HEK293 (cell line): ENCODE data around the gene RACK1.
A peak's percentile ranks its signal among the peaks of the same experiment; 100 is the strongest.

Source experiments
- GLIS2 ChIP-seq: fragments of 450-650 bp; formaldehyde crosslinking; IDR thresholded peaks from 2 replicates; pipeline ENCODE4 v1.5.1; 2016; ENCODE audit warnings: missing biosample characterization, missing genetic modification characterization
- KLF10 ChIP-seq: fragments of 450-650 bp; IDR thresholded peaks from 2 replicates; pipeline ENCODE4 v1.5.1; 2018; ENCODE audit warnings: missing biosample characterization, mild to moderate bottlenecking, missing genetic modification characterization
- KLF7 ChIP-seq: fragments of 450-650 bp; formaldehyde crosslinking; IDR thresholded peaks from 2 replicates; pipeline ENCODE4 v1.5.1; 2016; ENCODE audit warnings: missing biosample characterization, missing genetic modification characterization, borderline replicate concordance
- KLF9 ChIP-seq: fragments of 450-650 bp; formaldehyde crosslinking; IDR thresholded peaks from 2 replicates; pipeline ENCODE4 v1.5.1; 2016; ENCODE audit warnings: missing biosample characterization, missing genetic modification characterization, low read depth
- OVOL3 ChIP-seq: fragments of 450-650 bp; formaldehyde crosslinking; IDR thresholded peaks from 2 replicates; pipeline ENCODE4 v1.5.1; 2016; ENCODE audit warnings: missing biosample characterization, missing genetic modification characterization
- SP7 ChIP-seq: fragments of 450-650 bp; formaldehyde crosslinking; IDR thresholded peaks from 2 replicates; pipeline ENCODE4 v1.5.1; 2016; ENCODE audit warnings: missing biosample characterization, missing genetic modification characterization
- WT1 ChIP-seq: fragments of 450-650 bp; formaldehyde crosslinking; IDR thresholded peaks from 2 replicates; pipeline ENCODE4 v1.5.1; 2016; ENCODE audit warnings: missing biosample characterization, missing genetic modification characterization
- ZFHX2 ChIP-seq: fragments of 450-650 bp; formaldehyde crosslinking; conservative IDR thresholded peaks from 2 replicates; pipeline ENCODE4 v1.5.1; 2016; ENCODE audit warnings: missing biosample characterization, missing genetic modification characterization
- ZFP41 ChIP-seq: fragments of 450-650 bp; formaldehyde crosslinking; IDR thresholded peaks from 2 replicates; pipeline ENCODE4 v1.5.1; 2016; ENCODE audit warnings: missing biosample characterization, missing genetic modification characterization, borderline replicate concordance
- ZNF138 ChIP-seq: fragments of 450-650 bp; formaldehyde crosslinking; IDR thresholded peaks from 2 replicates; pipeline ENCODE4 v1.5.1; 2016; ENCODE audit warnings: missing biosample characterization, missing genetic modification characterization, borderline replicate concordance
- ZNF184 ChIP-seq: fragments of 450-650 bp; IDR thresholded peaks from 2 replicates; pipeline ENCODE4 v1.5.1; 2018; ENCODE audit warnings: missing biosample characterization, mild to moderate bottlenecking, missing genetic modification characterization
- ZNF2 ChIP-seq: fragments of 450-650 bp; formaldehyde crosslinking; IDR thresholded peaks from 2 replicates; pipeline ENCODE4 v1.5.1; 2016; ENCODE audit warnings: missing biosample characterization, missing genetic modification characterization
- ZNF239 ChIP-seq: fragments of 450-650 bp; formaldehyde crosslinking; IDR thresholded peaks from 2 replicates; pipeline ENCODE4 v1.5.1; 2016; ENCODE audit warnings: missing biosample characterization, missing genetic modification characterization
- ZNF24 ChIP-seq: fragments of 450-650 bp; formaldehyde crosslinking; IDR thresholded peaks from 2 replicates; pipeline ENCODE4 v1.5.1; 2016; ENCODE audit warnings: missing biosample characterization, missing genetic modification characterization
- ZNF311 ChIP-seq: fragments of 450-650 bp; formaldehyde crosslinking; IDR thresholded peaks from 2 replicates; pipeline ENCODE4 v1.5.1; 2017; ENCODE audit warnings: missing biosample characterization, missing genetic modification characterization, borderline replicate concordance
- ZNF335 ChIP-seq: fragments of 450-650 bp; formaldehyde crosslinking; conservative IDR thresholded peaks from 2 replicates; pipeline ENCODE4 v1.5.1; 2016; ENCODE audit warnings: missing biosample characterization, missing genetic modification characterization
- ZNF341 ChIP-seq: fragments of 450-650 bp; formaldehyde crosslinking; IDR thresholded peaks from 2 replicates; pipeline ENCODE4; 2016; ENCODE audit warnings: low read depth, missing biosample characterization, missing genetic modification characterization
- ZNF366 ChIP-seq: fragments of 450-650 bp; formaldehyde crosslinking; conservative IDR thresholded peaks from 2 replicates; pipeline ENCODE4 v1.5.1; 2016; ENCODE audit warnings: missing biosample characterization, missing genetic modification characterization
- ZNF416 ChIP-seq: fragments of 450-650 bp; formaldehyde crosslinking; IDR thresholded peaks from 2 replicates; pipeline ENCODE4 v1.5.1; 2016; ENCODE audit warnings: missing biosample characterization, missing genetic modification characterization
- ZNF433 ChIP-seq: fragments of 450-650 bp; formaldehyde crosslinking; IDR thresholded peaks from 2 replicates; pipeline ENCODE4 v1.5.1; 2016; ENCODE audit warnings: missing biosample characterization, missing genetic modification characterization, low read depth
- ZNF48 ChIP-seq: fragments of 450-650 bp; formaldehyde crosslinking; IDR thresholded peaks from 2 replicates; pipeline ENCODE4 v1.5.1; 2016; ENCODE audit warnings: missing biosample characterization, missing genetic modification characterization
- ZNF521 ChIP-seq: fragments of 450-650 bp; formaldehyde crosslinking; IDR thresholded peaks from 2 replicates; pipeline ENCODE4 v1.5.1; 2017; ENCODE audit warnings: missing biosample characterization, mild to moderate bottlenecking, missing genetic modification characterization
- ZNF585B ChIP-seq: fragments of 450-650 bp; formaldehyde crosslinking; IDR thresholded peaks from 2 replicates; pipeline ENCODE4 v1.5.1; 2016; ENCODE audit warnings: missing biosample characterization, missing genetic modification characterization
- ZNF785 ChIP-seq: fragments of 450-650 bp; formaldehyde crosslinking; IDR thresholded peaks from 2 replicates; pipeline ENCODE4 v1.5.1; 2016; ENCODE audit warnings: missing biosample characterization, missing genetic modification characterization
- TF ChIP-seq, protein P1 (sequence below): fragments of 450-650 bp; IDR thresholded peaks from 2 replicates; pipeline ENCODE4 v1.5.1; 2018; ENCODE audit warnings: missing biosample characterization, missing genetic modification characterization
- TF ChIP-seq, protein P2 (sequence below): fragments of 450-650 bp; formaldehyde crosslinking; IDR thresholded peaks from 2 replicates; pipeline ENCODE4 v1.5.1; 2016; ENCODE audit warnings: missing biosample characterization, missing genetic modification characterization
- TF ChIP-seq, protein P3 (sequence below): fragments of 450-650 bp; formaldehyde crosslinking; IDR thresholded peaks from 2 replicates; pipeline ENCODE4 v1.5.0; 2017; ENCODE audit warnings: missing biosample characterization, missing genetic modification characterization, borderline replicate concordance
- TF ChIP-seq, protein P4 (sequence below): fragments of 450-650 bp; formaldehyde crosslinking; IDR thresholded peaks from 2 replicates; pipeline ENCODE4 v1.5.1; 2016; ENCODE audit warnings: missing biosample characterization, missing genetic modification characterization
- TF ChIP-seq, protein P5 (sequence below): fragments of 450-650 bp; formaldehyde crosslinking; IDR thresholded peaks from 2 replicates; pipeline ENCODE4 v1.5.1; 2016; ENCODE audit warnings: missing biosample characterization, missing genetic modification characterization
- TF ChIP-seq, protein P6 (sequence below): fragments of 450-650 bp; formaldehyde crosslinking; IDR thresholded peaks from 2 replicates; pipeline ENCODE4 v1.5.1; 2016; ENCODE audit warnings: missing biosample characterization, missing genetic modification characterization

RACK1 gene

DNA sequence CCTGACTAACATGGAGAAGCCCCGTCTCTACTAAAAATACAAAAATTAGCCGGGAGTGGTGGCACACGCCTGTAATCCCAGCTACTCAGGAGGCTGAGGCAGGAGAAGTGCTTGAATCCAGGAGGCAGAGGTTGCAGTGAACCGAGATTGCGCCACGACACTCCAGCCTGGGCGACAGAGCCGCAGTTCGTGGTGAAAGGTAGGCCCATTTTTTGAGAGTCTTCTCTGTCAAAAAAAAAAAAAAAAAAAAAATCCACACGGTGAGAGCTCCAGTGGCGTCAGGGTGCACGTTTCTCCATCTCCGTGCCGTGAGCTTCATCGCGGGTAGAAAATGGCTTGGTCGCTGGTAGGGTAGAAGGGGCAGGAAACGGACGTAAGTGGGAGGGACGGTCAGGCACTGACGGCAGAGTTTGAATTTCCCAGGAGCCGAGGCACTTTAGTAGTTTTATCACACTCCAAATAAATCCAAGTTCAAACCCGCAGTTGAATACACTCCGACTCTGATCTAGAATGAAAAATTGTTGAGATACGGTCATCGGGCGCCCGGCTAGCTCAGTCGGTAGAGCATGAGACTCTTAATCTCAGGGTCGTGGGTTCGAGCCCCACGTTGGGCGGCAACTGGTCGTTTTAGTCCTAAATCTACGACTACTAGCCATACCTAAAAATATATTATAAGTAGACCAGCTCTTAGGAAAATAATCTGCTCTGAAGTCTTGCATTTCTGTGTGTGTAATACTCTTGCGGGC, 36.3 kb downstream of the RACK1 start (continued):
- TF ChIP-seq, protein P1, sequence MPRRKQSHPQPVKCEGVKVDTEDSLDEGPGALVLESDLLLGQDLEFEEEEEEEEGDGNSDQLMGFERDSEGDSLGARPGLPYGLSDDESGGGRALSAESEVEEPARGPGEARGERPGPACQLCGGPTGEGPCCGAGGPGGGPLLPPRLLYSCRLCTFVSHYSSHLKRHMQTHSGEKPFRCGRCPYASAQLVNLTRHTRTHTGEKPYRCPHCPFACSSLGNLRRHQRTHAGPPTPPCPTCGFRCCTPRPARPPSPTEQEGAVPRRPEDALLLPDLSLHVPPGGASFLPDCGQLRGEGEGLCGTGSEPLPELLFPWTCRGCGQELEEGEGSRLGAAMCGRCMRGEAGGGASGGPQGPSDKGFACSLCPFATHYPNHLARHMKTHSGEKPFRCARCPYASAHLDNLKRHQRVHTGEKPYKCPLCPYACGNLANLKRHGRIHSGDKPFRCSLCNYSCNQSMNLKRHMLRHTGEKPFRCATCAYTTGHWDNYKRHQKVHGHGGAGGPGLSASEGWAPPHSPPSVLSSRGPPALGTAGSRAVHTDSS (tag by site-specific recombination), result no peak
- no peak for TF ChIP-seq ZNF521 (tag by site-specific recombination)
- no peak for TF ChIP-seq ZNF48 (tag by site-specific recombination)
- TF ChIP-seq KLF9, result peak; percentile 42
- TF ChIP-seq ZNF2 (tag by site-specific recombination), result peak; percentile 34; the same call in 1 of the 2 replicates
- TF ChIP-seq ZFP41 (tag by site-specific recombination), result no peak
- TF ChIP-seq, protein P2, sequence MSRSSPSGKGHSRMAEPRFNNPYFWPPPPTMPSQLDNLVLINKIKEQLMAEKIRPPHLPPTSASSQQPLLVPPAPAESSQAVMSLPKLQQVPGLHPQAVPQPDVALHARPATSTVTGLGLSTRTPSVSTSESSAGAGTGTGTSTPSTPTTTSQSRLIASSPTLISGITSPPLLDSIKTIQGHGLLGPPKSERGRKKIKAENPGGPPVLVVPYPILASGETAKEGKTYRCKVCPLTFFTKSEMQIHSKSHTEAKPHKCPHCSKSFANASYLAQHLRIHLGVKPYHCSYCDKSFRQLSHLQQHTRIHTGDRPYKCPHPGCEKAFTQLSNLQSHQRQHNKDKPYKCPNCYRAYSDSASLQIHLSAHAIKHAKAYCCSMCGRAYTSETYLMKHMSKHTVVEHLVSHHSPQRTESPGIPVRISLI (tag by site-specific recombination), result peak; percentile 98
- TF ChIP-seq ZNF366 (tag by site-specific recombination), result no peak
- TF ChIP-seq, protein P3, sequence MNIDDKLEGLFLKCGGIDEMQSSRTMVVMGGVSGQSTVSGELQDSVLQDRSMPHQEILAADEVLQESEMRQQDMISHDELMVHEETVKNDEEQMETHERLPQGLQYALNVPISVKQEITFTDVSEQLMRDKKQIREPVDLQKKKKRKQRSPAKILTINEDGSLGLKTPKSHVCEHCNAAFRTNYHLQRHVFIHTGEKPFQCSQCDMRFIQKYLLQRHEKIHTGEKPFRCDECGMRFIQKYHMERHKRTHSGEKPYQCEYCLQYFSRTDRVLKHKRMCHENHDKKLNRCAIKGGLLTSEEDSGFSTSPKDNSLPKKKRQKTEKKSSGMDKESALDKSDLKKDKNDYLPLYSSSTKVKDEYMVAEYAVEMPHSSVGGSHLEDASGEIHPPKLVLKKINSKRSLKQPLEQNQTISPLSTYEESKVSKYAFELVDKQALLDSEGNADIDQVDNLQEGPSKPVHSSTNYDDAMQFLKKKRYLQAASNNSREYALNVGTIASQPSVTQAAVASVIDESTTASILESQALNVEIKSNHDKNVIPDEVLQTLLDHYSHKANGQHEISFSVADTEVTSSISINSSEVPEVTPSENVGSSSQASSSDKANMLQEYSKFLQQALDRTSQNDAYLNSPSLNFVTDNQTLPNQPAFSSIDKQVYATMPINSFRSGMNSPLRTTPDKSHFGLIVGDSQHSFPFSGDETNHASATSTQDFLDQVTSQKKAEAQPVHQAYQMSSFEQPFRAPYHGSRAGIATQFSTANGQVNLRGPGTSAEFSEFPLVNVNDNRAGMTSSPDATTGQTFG (tag by site-specific recombination), result no peak
- TF ChIP-seq ZNF433 (tag by site-specific recombination), result no peak
- TF ChIP-seq, protein P4, sequence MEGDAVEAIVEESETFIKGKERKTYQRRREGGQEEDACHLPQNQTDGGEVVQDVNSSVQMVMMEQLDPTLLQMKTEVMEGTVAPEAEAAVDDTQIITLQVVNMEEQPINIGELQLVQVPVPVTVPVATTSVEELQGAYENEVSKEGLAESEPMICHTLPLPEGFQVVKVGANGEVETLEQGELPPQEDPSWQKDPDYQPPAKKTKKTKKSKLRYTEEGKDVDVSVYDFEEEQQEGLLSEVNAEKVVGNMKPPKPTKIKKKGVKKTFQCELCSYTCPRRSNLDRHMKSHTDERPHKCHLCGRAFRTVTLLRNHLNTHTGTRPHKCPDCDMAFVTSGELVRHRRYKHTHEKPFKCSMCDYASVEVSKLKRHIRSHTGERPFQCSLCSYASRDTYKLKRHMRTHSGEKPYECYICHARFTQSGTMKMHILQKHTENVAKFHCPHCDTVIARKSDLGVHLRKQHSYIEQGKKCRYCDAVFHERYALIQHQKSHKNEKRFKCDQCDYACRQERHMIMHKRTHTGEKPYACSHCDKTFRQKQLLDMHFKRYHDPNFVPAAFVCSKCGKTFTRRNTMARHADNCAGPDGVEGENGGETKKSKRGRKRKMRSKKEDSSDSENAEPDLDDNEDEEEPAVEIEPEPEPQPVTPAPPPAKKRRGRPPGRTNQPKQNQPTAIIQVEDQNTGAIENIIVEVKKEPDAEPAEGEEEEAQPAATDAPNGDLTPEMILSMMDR (tag by site-specific recombination), result peak; percentile 16; the same call in 1 of the 2 replicates
- no peak for TF ChIP-seq GLIS2 (tag by site-specific recombination)
- TF ChIP-seq ZNF239, result no peak
- TF ChIP-seq, protein P5, sequence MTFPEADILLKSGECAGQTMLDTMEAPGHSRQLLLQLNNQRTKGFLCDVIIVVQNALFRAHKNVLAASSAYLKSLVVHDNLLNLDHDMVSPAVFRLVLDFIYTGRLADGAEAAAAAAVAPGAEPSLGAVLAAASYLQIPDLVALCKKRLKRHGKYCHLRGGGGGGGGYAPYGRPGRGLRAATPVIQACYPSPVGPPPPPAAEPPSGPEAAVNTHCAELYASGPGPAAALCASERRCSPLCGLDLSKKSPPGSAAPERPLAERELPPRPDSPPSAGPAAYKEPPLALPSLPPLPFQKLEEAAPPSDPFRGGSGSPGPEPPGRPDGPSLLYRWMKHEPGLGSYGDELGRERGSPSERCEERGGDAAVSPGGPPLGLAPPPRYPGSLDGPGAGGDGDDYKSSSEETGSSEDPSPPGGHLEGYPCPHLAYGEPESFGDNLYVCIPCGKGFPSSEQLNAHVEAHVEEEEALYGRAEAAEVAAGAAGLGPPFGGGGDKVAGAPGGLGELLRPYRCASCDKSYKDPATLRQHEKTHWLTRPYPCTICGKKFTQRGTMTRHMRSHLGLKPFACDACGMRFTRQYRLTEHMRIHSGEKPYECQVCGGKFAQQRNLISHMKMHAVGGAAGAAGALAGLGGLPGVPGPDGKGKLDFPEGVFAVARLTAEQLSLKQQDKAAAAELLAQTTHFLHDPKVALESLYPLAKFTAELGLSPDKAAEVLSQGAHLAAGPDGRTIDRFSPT (tag by site-specific recombination), result no peak
- no peak for TF ChIP-seq ZNF785 (tag by site-specific recombination)
- TF ChIP-seq ZFHX2 (tag by site-specific recombination), result no peak
- TF ChIP-seq ZNF416 (tag by site-specific recombination), result no peak
- TF ChIP-seq KLF7 (tag by site-specific recombination), result no peak
- TF ChIP-seq ZNF335 (tag by site-specific recombination), result peak; percentile 77
- TF ChIP-seq ZNF341 (tag by site-specific recombination), result peak; percentile 74
- peak; percentile 67 for TF ChIP-seq SP7
- TF ChIP-seq WT1 (tag by site-specific recombination), result no peak
- peak; percentile 79; the same call in 1 of the 2 replicates for TF ChIP-seq ZNF24 (tag by site-specific recombination)
- peak; percentile 81 for TF ChIP-seq KLF10
- TF ChIP-seq ZNF311 (tag by site-specific recombination), result no peak
- no peak for TF ChIP-seq ZNF138 (tag by site-specific recombination)
- TF ChIP-seq, protein P6, sequence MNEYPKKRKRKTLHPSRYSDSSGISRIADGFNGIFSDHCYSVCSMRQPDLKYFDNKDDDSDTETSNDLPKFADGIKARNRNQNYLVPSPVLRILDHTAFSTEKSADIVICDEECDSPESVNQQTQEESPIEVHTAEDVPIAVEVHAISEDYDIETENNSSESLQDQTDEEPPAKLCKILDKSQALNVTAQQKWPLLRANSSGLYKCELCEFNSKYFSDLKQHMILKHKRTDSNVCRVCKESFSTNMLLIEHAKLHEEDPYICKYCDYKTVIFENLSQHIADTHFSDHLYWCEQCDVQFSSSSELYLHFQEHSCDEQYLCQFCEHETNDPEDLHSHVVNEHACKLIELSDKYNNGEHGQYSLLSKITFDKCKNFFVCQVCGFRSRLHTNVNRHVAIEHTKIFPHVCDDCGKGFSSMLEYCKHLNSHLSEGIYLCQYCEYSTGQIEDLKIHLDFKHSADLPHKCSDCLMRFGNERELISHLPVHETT (tag by site-specific recombination), result peak; percentile 82
- no peak for TF ChIP-seq ZNF585B (tag by site-specific recombination)
- 0 out of 2 replicates have a peak, but pooled peaks have one; percentile 33 for TF ChIP-seq OVOL3 (tag by site-specific recombination)
- TF ChIP-seq ZNF184 (tag by site-specific recombination), result no peak; the same call in 1 of the 2 replicates
